ENCODE measurements around the gene FRS2.

The FRS2 gene

DNA sequence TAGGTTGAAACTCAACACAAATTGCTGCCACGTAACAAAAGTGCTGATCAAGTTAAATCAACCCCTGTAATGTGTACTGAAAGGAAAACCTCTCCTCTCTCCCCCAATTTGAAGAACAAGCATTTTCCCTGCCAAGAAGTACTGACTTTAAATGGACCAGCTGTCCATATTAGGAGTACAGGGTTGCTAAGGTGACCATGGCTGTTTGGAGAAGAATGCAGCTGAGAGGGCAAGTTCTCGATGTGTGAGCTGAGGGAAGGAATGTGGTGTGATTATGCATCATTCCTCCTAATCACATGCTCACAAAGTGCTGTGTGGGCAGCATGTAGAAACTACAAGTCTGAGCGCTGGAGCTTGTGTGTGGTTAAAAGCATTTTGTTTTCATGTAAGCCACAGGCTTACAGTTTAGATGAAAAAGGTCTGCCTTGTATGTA lies 64.2 kb downstream of the FRS2 start:
- peak in 1 of 2 experiments; percentile 12 for DNase-seq

DNA sequence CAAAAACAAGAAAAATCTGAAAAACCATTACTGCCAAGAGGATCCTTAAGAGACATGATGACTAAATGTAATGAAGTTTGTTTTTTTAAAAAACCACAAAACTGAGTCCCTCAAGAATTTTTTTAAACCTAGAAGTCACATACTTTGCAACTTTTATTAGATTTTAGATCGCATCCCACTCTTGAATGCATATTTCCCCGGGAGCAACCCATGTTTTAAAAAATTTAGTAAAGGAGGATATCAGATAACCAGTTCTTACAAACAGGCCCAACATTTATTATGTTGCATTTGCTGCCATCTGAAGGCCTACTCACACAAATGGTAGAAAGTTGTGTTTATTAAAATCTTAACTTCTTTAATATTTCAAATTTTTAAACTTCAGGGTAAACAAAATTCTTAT lies 70.8 kb downstream of the FRS2 start:
- no peak for DNase-seq

GRCh38 chr12:69544087-69544486 lies 73.9 kb downstream of the FRS2 start:
- no peak for DNase-seq

DNA sequence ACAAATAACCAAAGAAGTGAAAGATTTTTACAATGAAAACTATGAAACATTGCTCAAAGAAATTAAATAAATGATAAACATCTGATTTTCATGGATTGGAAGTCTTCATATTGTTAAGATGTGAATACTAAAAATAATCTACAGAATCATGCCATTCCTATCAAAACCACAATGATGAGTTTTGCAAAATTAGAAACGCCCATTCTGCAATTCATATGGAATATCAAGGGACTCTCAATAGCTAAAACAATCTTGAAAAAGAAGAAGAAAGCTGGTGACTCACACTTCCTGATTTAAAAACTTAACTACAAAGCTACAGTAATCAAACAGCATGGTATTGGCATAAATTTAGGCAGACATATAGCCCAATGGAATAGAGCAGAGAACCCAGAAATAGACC lies 74.9 kb downstream of the FRS2 start:
- no peak for DNase-seq

- DNase-seq = no peak
These were observed 76.7 kb downstream of the FRS2 start for GRCh38 chr12:69546693-69547438.

DNA sequence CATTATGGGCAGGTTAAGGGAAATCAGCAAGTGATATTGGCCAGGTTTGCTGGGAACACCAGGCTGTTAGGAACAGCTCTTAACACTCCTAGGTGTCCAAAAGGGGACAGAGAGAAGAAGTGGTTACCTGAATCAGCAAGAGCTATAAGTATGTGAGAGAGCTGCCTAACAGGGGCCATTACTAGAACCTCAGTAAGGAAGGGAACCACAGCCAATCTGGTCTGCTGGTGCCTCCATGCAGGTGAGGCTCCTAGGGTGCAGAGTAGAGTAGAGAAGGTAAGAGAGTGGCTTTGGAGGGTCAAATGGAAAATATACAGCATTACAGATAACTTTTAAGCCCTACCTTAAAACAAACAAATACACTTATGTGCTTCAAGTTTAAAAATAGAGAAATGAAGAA lies 78.5 kb downstream of the FRS2 start:
- DNase-seq = no peak

- DNase-seq = no peak
These were observed 80.6 kb downstream of the FRS2 start for GRCh38 chr12:69550569-69551350.

DNA sequence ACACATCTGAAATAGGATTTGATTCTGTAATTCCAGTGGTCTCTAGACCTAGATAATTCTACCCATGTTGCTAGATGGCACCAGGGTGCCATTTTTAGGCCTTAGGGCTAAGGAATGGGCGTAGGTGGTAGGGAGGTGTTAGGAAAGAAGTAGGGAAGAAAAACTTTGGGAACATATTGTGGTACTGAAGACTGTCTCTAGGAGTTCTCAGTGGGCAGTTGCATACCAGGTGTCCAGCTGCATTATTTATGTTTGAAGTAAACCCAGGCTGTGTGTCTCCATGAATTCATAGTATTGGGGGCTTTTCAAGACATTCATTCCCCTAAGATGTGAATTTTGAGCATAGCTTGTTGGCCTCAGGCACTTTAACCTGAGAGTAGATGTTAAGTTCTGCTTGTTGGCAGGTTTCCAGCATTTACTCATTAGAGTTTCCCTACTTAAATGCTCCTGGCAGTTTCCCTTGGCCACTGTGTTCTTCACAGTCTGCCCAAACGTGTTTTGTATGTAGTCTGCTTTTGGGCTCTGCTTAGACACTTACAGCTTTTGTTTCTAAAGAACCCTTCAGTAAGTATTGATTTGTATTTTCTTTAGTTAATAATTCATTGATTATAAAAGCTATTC lies 83.5 kb downstream of the FRS2 start:
- no peak for DNase-seq

GRCh38 chr12:69555461-69555860 lies 85.3 kb downstream of the FRS2 start:
- no peak for DNase-seq

DNA sequence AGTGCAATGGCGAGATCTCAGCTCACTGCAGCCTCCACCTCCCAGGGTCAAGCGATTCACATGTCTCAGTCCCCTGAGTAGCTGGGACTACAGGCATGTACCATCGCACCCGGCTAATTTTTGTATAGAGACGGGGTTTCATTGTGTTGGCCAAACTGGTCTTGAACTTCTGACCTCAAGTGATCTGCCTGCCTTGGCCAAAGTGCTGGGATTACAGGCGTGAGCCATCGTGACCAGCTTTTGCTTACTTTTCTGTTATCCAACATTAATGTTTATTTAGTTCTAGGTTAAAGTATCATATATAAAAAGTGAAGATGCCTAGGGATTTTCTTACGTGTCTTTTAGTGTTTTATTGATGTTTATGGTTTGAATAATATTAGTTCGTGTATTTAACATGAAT lies 86.2 kb downstream of the FRS2 start:
- DNase-seq = no peak

DNA sequence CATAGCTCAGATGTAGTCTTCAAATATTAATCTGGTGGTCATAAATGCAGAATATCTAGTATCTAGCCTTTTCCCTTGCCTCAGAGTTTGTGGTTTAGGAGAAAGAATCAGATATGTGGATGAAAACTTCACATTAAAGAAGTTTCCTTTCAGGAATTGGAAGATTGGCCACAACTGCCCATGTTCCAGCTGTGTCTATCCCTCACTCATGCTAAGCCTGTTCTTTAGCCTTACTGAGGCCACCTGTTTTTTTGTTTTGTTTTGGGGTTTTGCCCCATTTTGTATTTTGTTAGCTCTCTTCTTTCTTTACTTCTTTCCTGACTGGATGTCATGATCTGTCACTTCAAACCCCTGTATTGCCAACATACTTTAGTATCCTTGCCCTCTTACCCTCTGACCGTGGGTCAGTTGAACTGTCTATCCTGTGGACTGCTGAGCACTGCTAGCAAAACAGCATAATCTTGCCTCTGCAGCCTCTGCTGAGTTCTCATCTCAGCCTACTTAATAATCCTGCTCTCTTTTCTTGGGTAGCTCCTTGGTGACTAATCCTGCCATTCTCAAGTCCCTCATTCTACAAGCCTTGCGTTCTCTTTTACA lies 93.1 kb downstream of the FRS2 start:
- DNase-seq = no peak

DNA sequence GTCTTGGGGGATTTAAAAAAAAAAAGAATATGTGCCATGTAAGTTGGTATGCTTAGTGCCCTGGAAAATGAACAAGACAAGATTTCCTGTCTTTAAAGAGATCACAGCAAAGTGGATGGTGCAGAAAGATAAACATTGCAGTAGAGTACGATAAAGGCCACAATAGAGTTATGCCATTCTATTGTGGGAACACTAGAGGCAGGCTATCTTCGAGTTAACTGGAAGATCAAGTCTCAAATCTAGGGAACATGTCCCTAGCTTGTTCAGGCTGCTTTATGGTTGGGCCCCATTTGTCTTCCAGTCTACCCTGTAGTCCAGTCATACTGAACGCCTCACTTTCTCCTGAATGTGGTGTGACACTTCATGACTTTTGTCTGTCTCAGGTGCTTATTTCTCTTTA lies 96.4 kb downstream of the FRS2 start:
- no peak for DNase-seq

- no peak for DNase-seq
These were observed 99.0 kb downstream of the FRS2 start for GRCh38 chr12:69569236-69569635.

DNA sequence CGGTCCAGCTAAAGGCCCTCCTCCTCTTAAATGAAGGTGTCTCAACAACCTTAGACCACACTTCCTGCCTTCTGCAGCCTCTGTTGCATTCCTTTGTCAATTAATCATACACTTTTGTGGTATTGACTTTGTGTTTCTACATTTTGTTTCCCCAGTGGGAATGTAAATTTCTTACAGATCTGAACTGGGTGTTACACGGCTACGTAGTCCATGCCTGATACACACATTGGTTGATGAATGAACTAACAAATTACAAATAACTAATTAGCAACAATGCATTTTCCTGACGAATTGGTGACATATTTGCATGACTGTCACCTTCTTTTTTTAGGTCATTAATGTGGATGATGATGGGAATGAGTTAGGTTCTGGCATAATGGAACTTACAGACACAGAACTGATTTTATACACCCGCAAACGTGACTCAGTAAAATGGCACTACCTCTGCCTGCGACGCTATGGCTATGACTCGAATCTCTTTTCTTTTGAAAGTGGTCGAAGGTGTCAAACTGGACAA lies 99.9 kb downstream of the FRS2 start:
- DNase-seq = no peak

- DNase-seq = peak; percentile 33 to 47
These were observed 100.6 kb downstream of the FRS2 start for GRCh38 chr12:69570545-69571399.

GRCh38 chr12:69575346-69575745 lies 105.2 kb downstream of the FRS2 start:
- no peak for DNase-seq

DNA sequence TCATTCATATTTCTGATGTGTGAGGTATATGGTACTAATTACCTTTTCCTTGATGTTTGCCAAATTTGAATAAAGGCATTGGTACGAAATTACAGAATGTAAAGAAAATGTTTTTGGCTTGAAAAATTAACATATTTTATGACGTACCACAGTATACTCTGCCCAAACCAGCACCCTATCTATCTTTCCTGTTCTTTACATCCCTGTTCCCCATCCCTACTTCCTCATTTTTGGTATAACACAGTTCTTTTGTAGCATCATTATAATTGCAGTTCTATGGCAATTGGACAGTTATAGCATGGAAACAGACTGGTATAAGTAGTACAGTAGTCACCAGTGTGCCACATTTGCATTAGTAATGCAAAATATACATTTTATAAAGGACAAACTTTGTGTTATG lies 108.1 kb downstream of the FRS2 start:
- DNase-seq = no peak

DNA sequence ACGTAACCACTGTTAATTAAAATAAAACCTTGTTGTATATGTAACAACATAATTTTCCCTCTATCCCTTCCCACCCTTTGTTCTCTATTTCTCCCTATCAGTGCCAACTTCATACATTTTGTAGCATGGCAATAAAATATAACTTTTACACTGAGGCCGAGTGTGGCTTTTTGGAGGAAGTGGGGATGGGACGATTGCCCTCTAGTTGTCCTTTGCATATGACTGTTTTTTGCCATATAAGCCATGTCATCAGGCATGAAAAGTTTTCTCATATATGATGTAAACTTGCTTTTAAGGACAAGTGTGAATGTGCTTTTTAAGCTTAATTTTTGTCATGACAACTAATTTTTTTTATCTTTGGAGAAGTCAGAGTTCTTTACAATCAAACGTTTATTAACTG lies 108.8 kb downstream of the FRS2 start:
- DNase-seq = no peak

DNA sequence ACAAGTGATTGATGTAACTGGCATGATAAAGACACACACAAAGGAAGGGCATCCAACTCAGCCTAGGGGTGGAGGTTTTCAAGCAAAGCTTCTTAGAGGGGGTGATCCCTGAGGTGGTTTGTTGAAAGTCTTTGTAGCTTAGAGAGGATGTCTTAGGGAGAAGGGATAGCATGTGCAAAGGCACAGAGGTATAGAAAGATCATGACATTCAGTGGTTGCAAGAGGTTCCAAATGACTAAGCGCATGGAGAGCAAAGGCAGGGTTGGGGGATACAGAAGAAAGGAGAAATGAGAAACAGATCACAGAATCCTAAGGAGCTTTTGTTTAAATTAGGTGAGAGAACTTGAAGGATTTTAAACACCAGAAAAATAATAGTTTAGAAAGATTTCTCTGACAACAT lies 109.9 kb downstream of the FRS2 start:
- no peak for DNase-seq

DNA sequence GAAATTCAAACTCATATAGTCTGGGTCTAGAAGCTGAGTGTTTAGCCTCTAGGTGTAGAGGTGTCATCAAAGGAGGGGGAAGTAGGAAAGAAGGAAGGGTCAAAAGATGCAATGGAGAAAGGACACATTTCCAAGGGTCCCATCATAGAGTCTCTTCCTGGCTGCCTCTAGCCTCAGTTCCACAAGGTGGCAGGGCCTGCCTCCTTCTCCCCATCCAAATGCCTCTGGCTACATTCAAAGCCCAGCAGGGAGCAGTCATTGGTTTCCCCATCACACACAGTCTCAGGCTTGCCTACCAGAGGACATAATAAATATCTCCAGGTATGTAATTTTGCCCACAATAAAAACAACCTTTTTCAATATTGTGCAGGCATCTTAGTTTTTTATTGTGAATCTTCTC lies 113.0 kb downstream of the FRS2 start:
- no peak for DNase-seq

GRCh38 chr12:69585189-69586062 lies 115.2 kb downstream of the FRS2 start, which contains the start of gene CCT2:
TSS of gene CCT2 (plus strand) at chr12:69585459. CDS start at chr12:69585522, 63 bp downstream.
- DNase-seq = peak; percentile 96
